Mucosa of rectum (tissue), 2 donors: ENCODE measurements around the gene UGCG.
"Not testable (repeated sequence)": the region's sequence is repeated elsewhere in the genome, so short reads cannot be mapped to it uniquely, and the experiment has no call there.

Source experiments
- H3K27ac ChIP-seq, 2 donors: one replicate each; pipeline ENCODE4 v1.7.0; 2013; ENCODE audit warnings: inconsistent platforms in 2 of 2, low read depth in 2 of 2, low read length in 2 of 2
- H3K27me3 ChIP-seq, 2 donors: one replicate each; pipeline ENCODE4 v1.7.0; 2013; ENCODE audit warnings: low read length in 2 of 2; ENCODE audit not compliant: control insufficient read depth in 2 of 2, insufficient read depth in 2 of 2
- H3K36me3 ChIP-seq, 2 donors: one replicate each; pipeline ENCODE4 v1.7.0; 2013; ENCODE audit warnings: low read length in 2 of 2; ENCODE audit not compliant: control insufficient read depth in 2 of 2, insufficient read depth in 2 of 2
- H3K4me1 ChIP-seq, 2 donors: one replicate each; pipeline ENCODE4 v1.7.0; 2013; ENCODE audit warnings: low read length in 2 of 2, mild to moderate bottlenecking in 1 of 2; ENCODE audit not compliant: control insufficient read depth in 2 of 2, insufficient read depth in 2 of 2
- H3K4me3 ChIP-seq, 2 donors: one replicate each; pipeline ENCODE4 v1.7.0; 2013; ENCODE audit warnings: low read length in 2 of 2
- H3K9ac ChIP-seq, 2 donors: one replicate each; pipeline ENCODE4 v1.7.0; 2013; ENCODE audit warnings: low read length in 2 of 2, low read depth in 1 of 2, mild to moderate bottlenecking in 1 of 2
- H3K9me3 ChIP-seq, 2 donors: one replicate each; pipeline ENCODE4 v1.7.0; 2013; ENCODE audit warnings: low read length in 2 of 2; ENCODE audit not compliant: control insufficient read depth in 2 of 2
- donor health status: healthy.
- donor health status: Normal muscosa, but diverticular disease.

The UGCG gene

GRCh38 chr9:111886983-111887718 is 9.5 kb upstream of the UGCG start:
- H3K4me3 ChIP-seq, result no peak overlapping the region
- no peak overlapping the region for H3K9ac ChIP-seq
- H3K27me3 ChIP-seq, result no peaks in the 10 kb centered on the region
- H3K27ac ChIP-seq, result no peak overlapping the region
- H3K9me3 ChIP-seq, result no peaks in the 10 kb centered on the region
- H3K4me1 ChIP-seq, result peaks cover 0 to 4% of the 10 kb centered on the region in 2 donors
- H3K36me3 ChIP-seq, result no peaks in the 10 kb centered on the region

GRCh38 chr9:111890334-111890733 is 6.3 kb upstream of the UGCG start:
- H3K4me1 ChIP-seq, result peaks cover 3 to 11% of the 10 kb centered on the region in 2 donors
- H3K9me3 ChIP-seq, result no peaks in the 10 kb centered on the region

GRCh38 chr9:111890867-111891266 is 5.7 kb upstream of the UGCG start:
- not testable (repeated sequence) for H3K4me3 ChIP-seq, H3K36me3 ChIP-seq, H3K27me3 ChIP-seq, H3K9ac ChIP-seq, H3K9me3 ChIP-seq
- H3K4me1 ChIP-seq, result peaks cover 3 to 14% of the 10 kb centered on the region in 2 donors
- peak overlapping the region; percentile 43 to 47 for H3K27ac ChIP-seq

More at GRCh38 chr9:111890334-111890733, 6.3 kb upstream of the UGCG start:
- Histone ChIP-seq H3K9ac (no peak overlapping the region), H3K4me3 (no peak overlapping the region), H3K27me3 (no peaks in the 10 kb centered on the region), H3K36me3 (no peaks in the 10 kb centered on the region), H3K27ac (no peak overlapping the region)

- peak overlapping the region in 1 of 2 donors; percentile 51 for H3K9ac ChIP-seq
- no peaks in the 10 kb centered on the region for H3K9me3 ChIP-seq
- H3K27ac ChIP-seq, result peak overlapping the region; percentile 79 to 88
- H3K27me3 ChIP-seq, result no peaks in the 10 kb centered on the region
- peak overlapping the region; percentile 31 to 35 for H3K4me3 ChIP-seq
- H3K4me1 ChIP-seq, result peaks cover 5 to 16% of the 10 kb centered on the region in 2 donors
- H3K36me3 ChIP-seq, result no peaks in the 10 kb centered on the region
Measured at GRCh38 chr9:111891910-111892499, 4.6 kb upstream of the UGCG start.

- Histone ChIP-seq H3K36me3 (no peaks in the 10 kb centered on the region), H3K9me3 (no peaks in the 10 kb centered on the region), H3K27me3 (no peaks in the 10 kb centered on the region), H3K27ac (peak overlapping the region; percentile 95 to 96), H3K4me3 (peak overlapping the region; percentile 87 to 93), H3K9ac (peak overlapping the region; percentile 92 to 96), H3K4me1 (peaks cover 20 to 27% of the 10 kb centered on the region in 2 donors)
Measured at GRCh38 chr9:111896942-111897600, 457 bp downstream of the UGCG start.

GRCh38 chr9:111897601-111898137 is 1.1 kb downstream of the UGCG start:
- Histone ChIP-seq H3K9me3 (no peaks in the 10 kb centered on the region), H3K36me3 (no peaks in the 10 kb centered on the region), H3K27ac (peak overlapping the region; percentile 95 to 96), H3K9ac (peak overlapping the region; percentile 92 to 96), H3K4me1 (peaks cover 22 to 28% of the 10 kb centered on the region in 2 donors), H3K27me3 (no peaks in the 10 kb centered on the region), H3K4me3 (peak overlapping the region; percentile 87 to 93)

GRCh38 chr9:111898331-111899096 is 1.9 kb downstream of the UGCG start:
- no peaks in the 10 kb centered on the region for H3K36me3 ChIP-seq
- peak overlapping the region; percentile 92 to 96 for H3K9ac ChIP-seq
- H3K4me1 ChIP-seq, result peaks cover 23 to 30% of the 10 kb centered on the region in 2 donors
- H3K9me3 ChIP-seq, result no peaks in the 10 kb centered on the region
- H3K4me3 ChIP-seq, result peak overlapping the region; percentile 87 to 93
- H3K27ac ChIP-seq, result peak overlapping the region; percentile 95 to 96
- no peaks in the 10 kb centered on the region for H3K27me3 ChIP-seq

- H3K27ac ChIP-seq, result no peak overlapping the region
- no peak overlapping the region for H3K4me3 ChIP-seq
- no peaks in the 10 kb centered on the region for H3K9me3 ChIP-seq
Measured at GRCh38 chr9:111900151-111900857, 3.7 kb downstream of the UGCG start.

GRCh38 chr9:111900858-111901612 is 4.4 kb downstream of the UGCG start:
- Histone ChIP-seq H3K27me3 (no peaks in the 10 kb centered on the region), H3K9me3 (no peaks in the 10 kb centered on the region), H3K4me3 (peak overlapping the region in 1 of 2 donors; percentile 1), H3K27ac (no peak overlapping the region), H3K36me3 (no peaks in the 10 kb centered on the region), H3K4me1 (peaks cover 24 to 27% of the 10 kb centered on the region in 2 donors), H3K9ac (no peak overlapping the region)

More at GRCh38 chr9:111900151-111900857, 3.7 kb downstream of the UGCG start:
- peaks cover 26 to 32% of the 10 kb centered on the region in 2 donors for H3K4me1 ChIP-seq
- H3K9ac ChIP-seq, result no peak overlapping the region
- no peaks in the 10 kb centered on the region for H3K36me3 ChIP-seq
- H3K27me3 ChIP-seq, result no peaks in the 10 kb centered on the region
